Endodermal cell (in vitro differentiated cells): ENCODE data around the gene GPR137C. TPM values are rescaled to one million over a fixed set of nuclear protein-coding genes. Genes with fewer than 3 reads are reported as not detected.
A peak's percentile ranks its signal among the peaks of the same experiment; 100 is the strongest.

Experiments
- DNase-seq: peaks from one replicate; pipeline ENCODE4 v3.0.0-alpha.2; 2017
- H3K27ac ChIP-seq: 2 replicates; pipeline ENCODE4 v1.5.1; 2013; ENCODE audit warnings: mild to moderate bottlenecking, low read depth, low read length, moderate library complexity
- H3K27me3 ChIP-seq: 2 replicates; pipeline ENCODE4 v1.6.1; 2013; ENCODE audit warnings: mild to moderate bottlenecking, low read length, moderate library complexity; ENCODE audit not compliant: insufficient read depth, control insufficient read depth, poor library complexity, severe bottlenecking
- H3K36me3 ChIP-seq: 2 replicates; pipeline ENCODE4 v1.7.0; 2013; ENCODE audit warnings: mild to moderate bottlenecking, low read length, moderate library complexity; ENCODE audit not compliant: control insufficient read depth, insufficient read depth
- H3K4me1 ChIP-seq: one replicate; pipeline ENCODE4 v1.7.0; 2013; ENCODE audit warnings: low read length; ENCODE audit not compliant: control insufficient read depth, insufficient read depth
- H3K4me3 ChIP-seq: 2 replicates; pipeline ENCODE4 v1.5.1; 2013; ENCODE audit warnings: mild to moderate bottlenecking, low read length, moderate library complexity
- H3K9ac ChIP-seq: 2 replicates; pipeline ENCODE4 v1.6.1; 2013; ENCODE audit warnings: mild to moderate bottlenecking, low read length, moderate library complexity; ENCODE audit not compliant: poor library complexity, severe bottlenecking; ENCODE audit errors: extremely low read depth
- H3K9me3 ChIP-seq: 2 replicates; pipeline ENCODE4 v1.6.1; 2013; ENCODE audit warnings: mild to moderate bottlenecking, low read length, moderate library complexity; ENCODE audit not compliant: control insufficient read depth
- H3K27ac Mint-ChIP-seq: 2 replicates; pipeline ENCODE4 v1.8.0; 2020; ENCODE audit warnings: mixed read lengths
- H3K27me3 Mint-ChIP-seq: 2 replicates; pipeline ENCODE4 v1.8.0; 2021; ENCODE audit warnings: mild to moderate bottlenecking, mixed read lengths; ENCODE audit not compliant: insufficient read depth
- H3K36me3 Mint-ChIP-seq: 2 replicates; pipeline ENCODE4 v1.8.0; 2020; ENCODE audit warnings: low read depth, mixed read lengths
- H3K4me1 Mint-ChIP-seq: 2 replicates; pipeline ENCODE4 v1.8.0; 2020; ENCODE audit warnings: mixed read lengths
- H3K4me3 Mint-ChIP-seq: 2 replicates; pipeline ENCODE4 v1.8.0; 2020; ENCODE audit warnings: mild to moderate bottlenecking, moderate library complexity, mixed read lengths
- H3K9me3 Mint-ChIP-seq: 2 replicates; pipeline ENCODE4 v1.8.0; 2020; ENCODE audit warnings: mild to moderate bottlenecking, mixed read lengths
- WGBS, 2 experiments: methylation state at CpG; one replicate each; pipeline versions ENCODE4 v1.1.5 to v1.1.7; 2013; ENCODE audit warnings: missing lambda C conversion rate in 2 of 2, mixed read lengths in 1 of 2; ENCODE audit not compliant: insufficient coverage in 1 of 2, insufficient read length in 1 of 2; 5-methylcytosine and 5-hydroxymethylcytosine counted together
- long read RNA-seq, 4 experiments: library from polyadenylated mRNA in 2 of 4; library from RNA in 1 of 4; library from capped mRNA in 1 of 4; stranded (forward) in 3 of 4; unstranded in 1 of 4; transcript quantifications; one replicate each; pipeline ENCODE4 v2.0.0, GENCODE V29; 2020 to 2021; ENCODE audit warnings: inconsistent platforms in 1 of 4
- polyA plus RNA-seq, 2 experiments: library from polyadenylated mRNA; stranded (reverse); fragments of 50-300 nt; gene quantifications; one replicate each; pipeline ENCODE4 v1.2.3, GENCODE V29; 2013
- total RNA-seq, 2 donors: library from RNA; stranded (reverse); fragmentation: NEBNext Ultra II Directional in 1 of 2; extraction: Animal tissue kit (Norgen Biotek cat#: 25700) in 1 of 2; gene quantifications; 2 replicates in 1 of 2; 3 replicates in 1 of 2; pipeline ENCODE4 v1.2.1, GENCODE V29; 2021
- TF ChIP-seq, protein P1 (sequence below): fragments of 200-600 bp; sonication (generic); conservative IDR thresholded peaks from 2 replicates; pipeline ENCODE4 v1.5.0; 2021; ENCODE audit warnings: antibody characterized with exemption, mild to moderate bottlenecking

GPR137C gene, protein sequence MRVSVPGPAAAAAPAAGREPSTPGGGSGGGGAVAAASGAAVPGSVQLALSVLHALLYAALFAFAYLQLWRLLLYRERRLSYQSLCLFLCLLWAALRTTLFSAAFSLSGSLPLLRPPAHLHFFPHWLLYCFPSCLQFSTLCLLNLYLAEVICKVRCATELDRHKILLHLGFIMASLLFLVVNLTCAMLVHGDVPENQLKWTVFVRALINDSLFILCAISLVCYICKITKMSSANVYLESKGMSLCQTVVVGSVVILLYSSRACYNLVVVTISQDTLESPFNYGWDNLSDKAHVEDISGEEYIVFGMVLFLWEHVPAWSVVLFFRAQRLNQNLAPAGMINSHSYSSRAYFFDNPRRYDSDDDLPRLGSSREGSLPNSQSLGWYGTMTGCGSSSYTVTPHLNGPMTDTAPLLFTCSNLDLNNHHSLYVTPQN
- total RNA-seq = 1 to 10 TPM; 8.8 to 9.3 TPM
- polyA plus RNA-seq (2013, experiment 1 of 2) = 7.1 TPM
- 8.2 TPM for polyA plus RNA-seq (2013, experiment 2 of 2)
- long read RNA-seq, experiment 1, partial matches to known transcripts = 1 of 5 reads
- long read RNA-seq, experiment 1, other reads (novel, unspliced or antisense) = 4 of 5 reads
- long read RNA-seq, experiment 2, full-length matches to known transcripts = 8 of 21 reads
- long read RNA-seq, experiment 2, partial matches to known transcripts = 1 of 21 reads
- long read RNA-seq, experiment 2, other reads (novel, unspliced or antisense) = 12 of 21 reads
- long read RNA-seq, experiment 3, partial matches to known transcripts = 1 of 6 reads
- long read RNA-seq, experiment 3, other reads (novel, unspliced or antisense) = 2 of 6 reads
- long read RNA-seq, experiment 4, partial matches to known transcripts = 0 of 7 reads
- long read RNA-seq, experiment 4, other reads (novel, unspliced or antisense) = 7 of 7 reads

DNA sequence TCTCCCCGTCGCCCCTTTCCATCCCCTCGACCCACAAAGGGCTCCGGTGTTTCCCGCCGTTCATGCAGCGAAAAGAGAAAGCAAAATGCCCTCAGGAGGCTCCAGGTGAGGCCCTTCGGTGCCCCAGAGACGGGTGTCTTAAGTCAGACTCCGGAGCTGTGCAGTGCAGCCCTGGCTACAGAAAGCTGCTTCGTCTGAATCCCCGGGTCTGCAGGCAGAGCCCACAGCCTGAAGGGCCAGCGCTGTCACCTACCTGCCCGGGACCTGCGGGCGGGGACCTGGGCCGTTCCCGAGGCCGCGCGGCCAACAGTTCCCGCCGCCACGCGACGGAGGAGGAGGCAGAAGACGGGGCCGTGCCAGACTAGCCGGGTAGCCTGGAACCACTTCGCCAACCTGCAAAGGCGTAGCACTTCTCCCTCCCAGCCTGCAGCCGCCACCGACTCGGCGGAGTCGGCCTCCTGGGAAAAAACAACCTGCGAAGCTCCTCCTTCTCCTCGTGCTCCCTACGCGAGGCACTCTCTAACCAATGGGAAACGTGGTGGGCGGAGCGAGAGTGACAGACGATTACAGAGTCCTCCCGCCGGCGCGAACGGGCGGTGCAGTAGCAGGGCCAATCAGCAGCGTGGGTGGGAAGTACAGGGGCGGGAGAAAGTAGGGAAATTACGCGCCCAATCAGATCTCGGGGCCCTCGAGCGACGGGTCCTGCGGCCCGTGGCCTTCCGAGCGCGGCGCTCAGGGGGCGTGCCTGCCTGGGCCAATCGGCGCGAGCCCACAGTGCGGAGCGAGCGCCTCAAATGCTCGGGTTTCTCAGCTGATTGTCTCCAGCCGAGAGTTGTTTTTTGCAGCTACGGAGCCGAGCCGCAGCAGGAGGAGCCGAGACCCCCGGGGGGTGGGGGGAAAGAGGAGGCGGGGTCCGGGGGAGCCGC, at the start of gene GPR137C, which contains the start of gene TXNDC16:
TSS of gene GPR137C (plus strand) at position 774 of the 926 bp plus-strand sequence. CDS start 312 bp downstream, outside the sequence.
TSS of gene TXNDC16 (minus strand) at position 443 of the 926 bp plus-strand sequence. CDS start 8,948 bp downstream, outside the sequence.
- Histone ChIP-seq H3K4me3 (peak within 1 kb of the TSS; percentile 94), H3K9me3 (no peaks in the 10 kb centered on the region), H3K27me3 (peaks cover 10% of the 10 kb centered on the region), H3K36me3 (no peaks in the 10 kb centered on the region), H3K27ac (peak within 1 kb of the TSS; percentile 80), H3K4me1 (no peaks in the 10 kb centered on the region), H3K9ac (peak within 1 kb of the TSS; percentile 70)
- Mint-ChIP-seq H3K27ac (peak within 1 kb of the TSS; percentile 93), H3K27me3 (peaks cover 6% of the 10 kb centered on the region), H3K36me3 (peaks cover 7% of the 10 kb centered on the region), H3K4me1 (peaks cover 15% of the 10 kb centered on the region), H3K9me3 (no peaks in the 10 kb centered on the region), H3K4me3 (peak within 1 kb of the TSS; percentile 65)
- TF ChIP-seq, protein P1, sequence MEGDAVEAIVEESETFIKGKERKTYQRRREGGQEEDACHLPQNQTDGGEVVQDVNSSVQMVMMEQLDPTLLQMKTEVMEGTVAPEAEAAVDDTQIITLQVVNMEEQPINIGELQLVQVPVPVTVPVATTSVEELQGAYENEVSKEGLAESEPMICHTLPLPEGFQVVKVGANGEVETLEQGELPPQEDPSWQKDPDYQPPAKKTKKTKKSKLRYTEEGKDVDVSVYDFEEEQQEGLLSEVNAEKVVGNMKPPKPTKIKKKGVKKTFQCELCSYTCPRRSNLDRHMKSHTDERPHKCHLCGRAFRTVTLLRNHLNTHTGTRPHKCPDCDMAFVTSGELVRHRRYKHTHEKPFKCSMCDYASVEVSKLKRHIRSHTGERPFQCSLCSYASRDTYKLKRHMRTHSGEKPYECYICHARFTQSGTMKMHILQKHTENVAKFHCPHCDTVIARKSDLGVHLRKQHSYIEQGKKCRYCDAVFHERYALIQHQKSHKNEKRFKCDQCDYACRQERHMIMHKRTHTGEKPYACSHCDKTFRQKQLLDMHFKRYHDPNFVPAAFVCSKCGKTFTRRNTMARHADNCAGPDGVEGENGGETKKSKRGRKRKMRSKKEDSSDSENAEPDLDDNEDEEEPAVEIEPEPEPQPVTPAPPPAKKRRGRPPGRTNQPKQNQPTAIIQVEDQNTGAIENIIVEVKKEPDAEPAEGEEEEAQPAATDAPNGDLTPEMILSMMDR = no peak
- DNase-seq = peak; percentile 100
- WGBS, 2 experiments = 0% methylated on average over 37 to 81 of the region's 81 CpGs

DNA sequence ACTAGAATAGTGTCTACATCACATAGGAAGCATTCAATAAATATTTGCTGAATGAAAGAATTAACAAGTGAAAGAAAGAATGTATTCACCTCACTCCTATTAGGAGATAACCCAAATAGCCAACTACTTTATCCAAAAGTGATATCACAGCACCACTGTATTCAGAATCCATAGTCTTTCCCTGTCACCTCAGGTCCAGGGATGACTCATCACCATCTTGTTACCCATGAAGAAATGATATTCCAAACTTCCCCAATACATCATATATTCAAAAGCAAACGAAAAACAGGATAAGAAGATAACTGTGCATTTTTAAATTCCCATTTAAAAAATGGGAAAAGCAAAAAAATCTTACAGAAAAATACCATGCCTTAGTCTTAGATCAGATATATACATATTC, 39.4 kb upstream of the GPR137C start:
- no peaks in the 10 kb centered on the region for H3K36me3 ChIP-seq
- no peaks in the 10 kb centered on the region for H3K27me3 ChIP-seq
- Mint-ChIP-seq H3K4me3 (no peak overlapping the region), H3K27me3 (no peaks in the 10 kb centered on the region), H3K27ac (no peak overlapping the region), H3K9me3 (peaks cover 2% of the 10 kb centered on the region), H3K4me1 (peaks cover 20% of the 10 kb centered on the region), H3K36me3 (peaks cover 9% of the 10 kb centered on the region)
- TF ChIP-seq, protein P1 = no peak
- no peak overlapping the region for H3K27ac ChIP-seq
- peaks cover 5% of the 10 kb centered on the region for H3K4me1 ChIP-seq
- H3K9ac ChIP-seq = no peak overlapping the region
- no peaks in the 10 kb centered on the region for H3K9me3 ChIP-seq
- no CpG with 5 or more reads among the region's 1 CpG for WGBS, 2 experiments
- no peak for DNase-seq
- H3K4me3 ChIP-seq = no peak overlapping the region
